ENCODE data around the gene KCNF1. TPM values are rescaled to one million over a fixed set of nuclear protein-coding genes. Genes with fewer than 3 reads are reported as not detected.
"Not testable (repeated sequence)": the region's sequence is repeated elsewhere in the genome, so short reads cannot be mapped to it uniquely, and the experiment has no call there.

The KCNF1 gene
- total RNA-seq, 1 experiment from 2014 or later: 0.29 TPM

- Histone ChIP-seq H3K4me3 (ENCODE audit: low read depth, low read length) (no peak overlapping the region), H3K9me3 (peaks cover 6% of the 10 kb centered on the region; the same call in 1 of the 2 replicates), H3K27me3 (replicated peaks; ENCODE audit: control insufficient read depth, insufficient read depth, low read length) (no peaks in the 10 kb centered on the region), H3K36me3 (ENCODE audit: control insufficient read depth, insufficient read depth, low read length) (no peaks in the 10 kb centered on the region), H3K4me1 (no peaks in the 10 kb centered on the region)
- H3K36me3 Mint-ChIP-seq (ENCODE audit: insufficient read depth, unreplicated experiment): peaks cover 9% of the 10 kb centered on the region
- H3K4me1 Mint-ChIP-seq (ENCODE audit: low read depth, unreplicated experiment): no peaks in the 10 kb centered on the region
- no peak overlapping the region for H3K4me3 Mint-ChIP-seq (ENCODE audit: unreplicated experiment)
- no peak for TF ChIP-seq CTCF (IDR thresholded peaks at IDR 0.05; ENCODE audit: insufficient read depth in 1 of 2, low read depth in 1 of 2, low read length in 1 of 2, severe bottlenecking in 1 of 2, unreplicated experiment in 1 of 2)
- ChIA-PET CTCF (no interaction called here), POLR2A (no interaction called here)
- peaks cover 6% of the 10 kb centered on the region for H3K27me3 Mint-ChIP-seq (ENCODE audit: insufficient read depth, unreplicated experiment)
- peaks cover 13% of the 10 kb centered on the region for H3K9me3 Mint-ChIP-seq (ENCODE audit: unreplicated experiment)
- intact Hi-C loops (cut with micrococcal nuclease; ENCODE audit: unreplicated experiment): no loop called here
- BruUV-seq (replicated peaks): no TSS peak
- H3K27ac Mint-ChIP-seq (ENCODE audit: unreplicated experiment): no peak overlapping the region
- DNase-seq: no peak
Measured at GRCh38 chr2:10957391-10957790, 45.7 kb downstream of the KCNF1 start.

GRCh38 chr2:10958452-10958851 is 46.7 kb downstream of the KCNF1 start:
- H3K4me1 ChIP-seq; H3K4me3 ChIP-seq (ENCODE audit: low read depth, low read length); H3K4me3 Mint-ChIP-seq (ENCODE audit: unreplicated experiment); H3K36me3 ChIP-seq (ENCODE audit: control insufficient read depth, insufficient read depth, low read length); DNase-seq; BruUV-seq (replicated peaks); intact Hi-C loops (cut with micrococcal nuclease; ENCODE audit: unreplicated experiment); H3K27ac Mint-ChIP-seq (ENCODE audit: unreplicated experiment); H3K36me3 Mint-ChIP-seq (ENCODE audit: insufficient read depth, unreplicated experiment); H3K27me3 ChIP-seq (replicated peaks; ENCODE audit: control insufficient read depth, insufficient read depth, low read length); H3K9me3 Mint-ChIP-seq (ENCODE audit: unreplicated experiment); H3K9me3 ChIP-seq; H3K4me1 Mint-ChIP-seq (ENCODE audit: low read depth, unreplicated experiment); POLR2A ChIA-PET: not testable (repeated sequence)
- peaks cover 17% of the 10 kb centered on the region for H3K27me3 Mint-ChIP-seq (ENCODE audit: insufficient read depth, unreplicated experiment)
- CTCF ChIA-PET: interaction anchor here (0.6 kb wide), 1 partner anchor 44 kb away, joined by 3 read pairs; no protein-coding TSS in a partner anchor

- DNase-seq: no peak
- no peaks in the 10 kb centered on the region for H3K36me3 Mint-ChIP-seq (ENCODE audit: insufficient read depth, unreplicated experiment)
- Histone ChIP-seq H3K4me1 (no peaks in the 10 kb centered on the region), H3K27me3 (replicated peaks; ENCODE audit: control insufficient read depth, insufficient read depth, low read length) (peaks cover 4% of the 10 kb centered on the region; the same call in 1 of the 2 replicates), H3K4me3 (ENCODE audit: low read depth, low read length) (no peak overlapping the region), H3K9me3 (no peaks in the 10 kb centered on the region), H3K36me3 (ENCODE audit: control insufficient read depth, insufficient read depth, low read length) (no peaks in the 10 kb centered on the region)
- BruUV-seq (replicated peaks): no TSS peak
- intact Hi-C loops (cut with micrococcal nuclease; ENCODE audit: unreplicated experiment): no loop called here
- no peaks in the 10 kb centered on the region for H3K4me1 Mint-ChIP-seq (ENCODE audit: low read depth, unreplicated experiment)
- CTCF ChIA-PET: no interaction called here
- H3K4me3 Mint-ChIP-seq (ENCODE audit: unreplicated experiment): no peak overlapping the region
- no peak overlapping the region for H3K27ac Mint-ChIP-seq (ENCODE audit: unreplicated experiment)
- no peaks in the 10 kb centered on the region for H3K9me3 Mint-ChIP-seq (ENCODE audit: unreplicated experiment)
- POLR2A ChIA-PET: no interaction called here
- no peak for TF ChIP-seq CTCF (IDR thresholded peaks at IDR 0.05; ENCODE audit: insufficient read depth in 1 of 2, low read depth in 1 of 2, low read length in 1 of 2, severe bottlenecking in 1 of 2, unreplicated experiment in 1 of 2)
- peaks cover 17% of the 10 kb centered on the region for H3K27me3 Mint-ChIP-seq (ENCODE audit: insufficient read depth, unreplicated experiment)
Measured at GRCh38 chr2:10960606-10961489, 49.1 kb downstream of the KCNF1 start.
